NCI-H1417 (cell line): ENCODE data around the gene VMAC.
A peak's percentile ranks its signal among the peaks of the same experiment; 100 is the strongest.

Source experiments
- DNase-seq, 3 experiments: peaks; one replicate each; lab custom pipeline; 2025; lab: John Stamatoyannopoulos, UW

Gene VMAC

DNA sequence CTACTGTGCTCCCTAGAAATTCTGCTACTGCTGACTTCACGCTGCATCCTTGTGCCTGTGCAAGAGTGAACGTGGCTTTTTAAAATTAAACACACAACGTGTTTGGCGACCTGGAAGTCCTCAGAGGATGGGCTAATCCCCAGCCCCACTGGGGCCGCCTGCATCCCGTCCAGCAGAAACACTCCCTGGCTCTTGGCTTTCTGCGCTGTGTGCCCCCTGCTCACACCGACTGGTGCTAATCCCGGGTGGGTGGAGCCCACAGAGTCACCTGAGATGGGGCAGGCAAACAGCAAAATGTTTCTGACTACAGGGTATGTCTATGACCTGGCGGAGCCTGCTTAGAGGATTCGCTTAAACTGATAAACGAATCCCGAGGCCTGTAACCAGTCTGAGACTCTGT lies 24.5 kb downstream of the VMAC start:
- no peak for DNase-seq

DNA sequence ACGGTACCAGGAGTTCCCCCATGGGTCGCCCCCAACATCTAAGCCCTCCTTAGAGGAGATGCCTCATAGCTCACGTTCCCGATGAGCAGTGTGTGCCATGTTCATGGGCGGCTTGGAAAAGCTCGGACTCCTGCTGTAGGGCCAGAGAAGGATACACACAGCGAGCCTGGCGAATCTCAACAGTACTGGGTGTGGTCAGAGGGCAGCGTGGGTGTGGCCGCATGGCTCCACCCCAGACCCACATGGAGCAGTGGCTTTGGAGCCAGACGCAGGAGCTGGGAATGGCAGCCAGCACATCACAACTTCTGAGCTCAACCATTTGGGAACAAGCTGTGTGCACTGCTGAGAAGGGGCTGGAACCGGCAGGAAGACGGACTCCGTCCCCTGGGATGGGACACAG lies 25.0 kb downstream of the VMAC start:
- no peak for DNase-seq

DNA sequence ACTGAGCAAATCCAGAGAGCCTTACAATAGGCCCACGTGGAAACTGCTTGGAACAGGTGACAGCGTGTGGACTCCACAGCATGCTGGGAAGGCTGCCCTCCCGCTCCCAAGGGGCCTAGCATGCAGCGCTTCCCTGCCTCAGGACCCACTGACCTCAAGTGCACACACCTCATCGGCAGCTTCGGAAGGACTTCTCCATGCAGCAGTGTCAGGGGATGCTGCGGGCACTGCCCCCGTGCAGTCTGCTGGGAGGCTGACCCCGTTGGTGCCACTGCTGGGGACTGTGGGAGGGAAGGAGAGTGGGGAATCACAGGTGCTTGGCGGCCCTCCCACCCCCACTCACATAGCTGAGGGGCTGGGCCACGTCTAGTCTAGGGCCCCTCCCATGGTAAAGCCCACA lies 26.6 kb downstream of the VMAC start:
- no peak for DNase-seq

DNA sequence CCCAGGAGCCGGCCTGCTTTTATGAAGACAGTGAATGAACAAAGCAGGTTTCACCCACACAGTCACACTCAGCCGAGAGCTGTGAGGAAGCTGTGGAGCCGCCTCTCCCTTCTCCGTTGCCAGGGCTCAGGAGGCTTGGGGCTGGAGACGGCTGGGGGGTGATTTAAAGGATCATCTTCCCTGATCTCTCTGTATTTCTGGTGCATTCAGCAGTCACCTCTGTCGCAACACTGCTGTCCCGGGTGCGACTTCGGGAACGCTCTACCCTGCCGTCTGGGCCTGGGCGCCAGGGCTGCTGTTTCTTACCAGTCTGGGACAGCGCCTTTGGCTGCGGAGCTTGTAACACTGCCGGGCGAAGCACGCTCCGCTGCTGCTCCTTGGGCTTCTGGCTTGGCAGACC lies 27.5 kb downstream of the VMAC start:
- DNase-seq, result no peak

DNA sequence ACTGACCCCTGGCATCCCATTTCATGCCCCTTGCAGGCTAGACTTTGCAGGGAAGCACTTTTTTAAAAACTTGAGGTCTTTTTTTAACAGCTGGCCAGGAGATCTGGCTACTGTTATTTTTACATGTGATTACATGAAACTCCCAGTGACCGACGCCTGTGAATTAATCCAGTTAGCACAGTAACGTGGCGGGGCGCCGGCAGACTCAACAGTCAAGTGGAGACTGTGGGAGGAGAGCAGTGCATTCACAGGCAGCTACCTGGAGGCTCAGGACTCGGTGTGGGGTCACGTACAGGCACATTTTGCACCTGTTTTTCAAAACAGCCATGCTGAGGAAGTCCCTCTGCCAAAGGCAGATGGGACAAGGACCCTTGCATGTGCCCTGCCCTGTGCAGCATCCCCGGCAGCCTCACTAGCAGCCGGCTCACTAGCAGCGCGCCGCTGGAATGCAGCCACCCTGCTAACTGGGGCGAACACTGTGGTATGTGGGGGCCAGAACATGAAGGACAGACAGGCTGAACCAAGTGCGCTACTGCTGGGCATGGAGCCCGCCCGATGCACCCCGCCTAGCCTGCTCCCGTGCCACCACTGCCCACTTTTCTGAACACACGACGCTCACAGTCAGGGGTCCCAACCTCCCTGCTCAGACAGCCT lies 28.1 kb downstream of the VMAC start:
- DNase-seq, result no peak

DNA sequence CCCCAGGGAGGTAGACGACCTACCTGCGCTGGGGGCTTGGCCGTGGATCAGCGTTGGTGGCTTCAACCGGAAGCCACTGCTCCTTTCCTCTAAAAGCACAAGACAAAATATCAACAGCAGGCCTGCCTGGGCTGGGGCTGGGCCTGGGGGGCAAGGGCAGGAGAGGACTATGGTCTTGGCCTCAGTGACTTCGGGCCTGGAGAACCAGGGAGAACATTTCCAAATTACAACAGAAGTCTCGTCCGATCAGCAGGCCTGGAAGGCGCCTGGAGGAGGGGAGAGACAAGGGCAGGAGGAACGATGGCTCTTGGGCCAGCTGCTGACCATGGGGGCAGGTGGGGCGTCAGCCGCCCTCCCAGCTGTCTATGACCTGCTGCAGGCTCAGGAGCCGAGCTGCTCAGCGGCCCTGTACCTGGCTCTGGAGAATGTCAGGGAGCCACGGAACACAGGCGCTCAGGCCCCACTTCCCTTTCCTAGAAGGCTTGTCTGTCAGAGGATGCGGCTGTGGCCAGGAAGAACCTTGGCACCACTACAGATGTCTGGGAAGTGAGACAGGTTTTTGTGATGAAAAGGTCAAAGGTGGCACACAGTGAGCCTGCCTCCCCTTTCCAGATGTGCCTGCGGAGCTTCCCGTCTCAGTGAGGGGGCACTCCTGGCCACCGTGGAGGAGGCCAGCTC lies 28.9 kb downstream of the VMAC start:
- no peak for DNase-seq

DNA sequence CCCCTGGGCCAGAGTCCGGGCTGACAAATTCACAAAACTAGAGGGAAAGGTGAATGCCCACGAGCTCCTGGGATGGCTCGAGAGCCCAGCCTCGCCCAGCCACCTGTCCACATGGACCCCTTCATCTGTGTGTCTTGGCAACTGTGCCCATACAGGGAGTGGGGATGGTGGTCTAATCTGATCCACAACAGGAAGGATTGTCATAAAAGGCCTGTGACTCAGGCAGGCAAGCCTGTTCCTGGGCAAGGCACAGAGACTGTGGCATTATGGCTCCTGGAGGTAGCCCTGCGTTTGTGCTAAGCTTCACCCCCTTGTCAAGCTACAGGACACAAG lies 29.4 kb downstream of the VMAC start:
- no peak for DNase-seq

DNA sequence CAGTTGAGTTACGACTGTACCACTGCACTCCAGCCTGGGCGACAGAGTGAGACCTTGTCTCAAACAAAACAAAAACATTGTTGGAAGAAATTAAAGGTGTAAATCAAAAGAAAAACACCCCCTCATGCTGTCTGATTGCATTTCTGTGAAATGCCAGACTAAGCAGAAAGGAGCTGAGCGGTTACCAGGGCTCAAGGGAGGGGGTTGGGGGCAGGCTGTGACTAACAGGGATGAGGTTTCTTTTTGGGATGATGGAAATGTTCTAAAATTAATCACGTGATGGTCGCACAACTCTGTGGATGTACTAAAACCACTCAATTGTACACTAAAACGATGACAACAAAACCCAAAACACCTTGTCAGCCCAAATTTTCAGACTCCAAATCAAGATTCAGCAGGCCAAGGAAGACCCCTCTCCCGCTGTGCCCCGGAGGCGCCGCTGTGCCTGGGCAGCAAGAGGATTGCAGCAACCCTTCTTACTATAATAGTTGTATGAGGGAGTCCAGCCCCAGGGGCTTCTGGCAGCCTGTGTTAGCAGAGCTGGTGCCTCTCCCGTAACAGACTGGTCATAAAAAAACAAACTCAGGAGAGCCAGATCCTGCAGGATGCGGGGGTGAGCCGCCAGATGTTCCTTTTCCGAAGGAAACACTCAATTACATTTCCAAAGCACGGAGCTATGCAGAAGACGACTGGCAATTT lies 30.3 kb downstream of the VMAC start:
- DNase-seq, result peak in 1 of 3 experiments; percentile 25

DNA sequence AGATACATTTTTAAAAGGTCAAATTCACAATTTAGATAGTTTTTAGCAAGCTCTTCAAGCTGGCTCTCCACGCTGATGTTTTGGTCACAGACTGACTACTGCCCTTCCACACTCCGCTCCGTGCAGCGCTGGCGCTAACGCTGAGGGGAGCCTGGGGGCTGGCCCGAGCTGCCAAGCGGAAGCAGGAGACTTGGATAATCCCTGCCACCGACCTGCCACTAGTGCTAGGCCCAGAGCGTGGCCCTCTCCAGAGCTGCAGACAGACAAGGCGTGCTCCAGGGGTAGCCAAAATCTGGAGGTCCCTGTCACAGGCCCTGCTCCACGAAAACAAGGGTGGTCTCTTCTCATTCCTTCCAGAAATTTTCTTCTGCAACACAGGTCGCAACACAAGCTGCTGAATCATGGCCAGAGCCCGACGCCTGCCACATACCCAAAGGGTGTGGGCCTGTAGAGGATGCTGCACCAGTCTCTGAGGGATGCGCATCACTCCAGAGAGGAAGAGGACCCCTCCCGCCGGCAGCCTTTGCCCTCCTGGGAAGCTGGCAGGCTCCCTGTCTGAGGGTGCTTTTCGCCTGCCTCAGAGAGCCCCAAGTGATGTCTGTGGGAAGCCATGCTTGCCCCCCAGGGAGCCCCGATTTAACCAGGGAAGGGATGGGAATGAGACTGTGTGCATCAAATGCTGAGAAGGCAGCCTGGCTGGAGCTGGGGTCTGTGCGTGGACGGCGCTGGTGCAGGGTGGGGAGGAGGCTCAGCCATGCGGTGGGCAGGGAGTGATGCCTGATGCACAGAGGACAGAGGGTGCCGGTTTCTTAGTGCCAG lies 31.0 kb downstream of the VMAC start:
- no peak for DNase-seq

DNA sequence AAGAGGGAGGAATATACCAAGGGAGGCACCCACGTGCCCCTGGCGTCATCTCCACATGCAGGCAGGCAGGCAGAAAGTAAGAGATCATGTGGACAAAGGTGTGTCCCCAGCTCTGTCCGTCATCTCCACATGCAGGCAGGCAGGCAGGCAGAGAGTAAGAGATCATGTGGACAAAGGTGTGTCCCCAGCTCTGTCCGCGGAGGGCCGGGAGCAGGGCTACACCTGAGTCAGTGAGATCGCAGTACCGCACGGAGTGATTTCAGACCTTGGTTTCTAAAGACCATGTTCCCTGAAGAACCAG lies 31.6 kb downstream of the VMAC start:
- no peak for DNase-seq

DNA sequence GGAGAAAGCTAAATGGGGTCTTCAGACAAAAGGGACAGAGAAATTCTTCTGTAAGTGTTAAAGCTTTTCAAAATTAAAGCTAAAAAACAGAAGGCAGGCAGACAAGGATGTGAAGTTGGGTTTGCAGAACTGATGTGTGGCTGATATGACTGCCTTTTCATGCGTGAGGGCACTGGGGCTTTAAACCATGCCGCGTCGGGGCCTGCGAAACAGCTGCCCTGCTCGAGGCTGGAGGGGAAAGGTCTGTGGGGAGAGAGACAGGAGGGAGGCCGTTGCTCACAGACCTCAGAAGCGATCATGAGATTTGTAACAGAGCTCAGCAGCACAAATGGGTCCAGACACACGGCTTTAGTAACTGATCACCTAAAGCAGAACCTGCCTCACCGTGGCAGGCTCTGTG lies 32.9 kb downstream of the VMAC start:
- no peak for DNase-seq

DNA sequence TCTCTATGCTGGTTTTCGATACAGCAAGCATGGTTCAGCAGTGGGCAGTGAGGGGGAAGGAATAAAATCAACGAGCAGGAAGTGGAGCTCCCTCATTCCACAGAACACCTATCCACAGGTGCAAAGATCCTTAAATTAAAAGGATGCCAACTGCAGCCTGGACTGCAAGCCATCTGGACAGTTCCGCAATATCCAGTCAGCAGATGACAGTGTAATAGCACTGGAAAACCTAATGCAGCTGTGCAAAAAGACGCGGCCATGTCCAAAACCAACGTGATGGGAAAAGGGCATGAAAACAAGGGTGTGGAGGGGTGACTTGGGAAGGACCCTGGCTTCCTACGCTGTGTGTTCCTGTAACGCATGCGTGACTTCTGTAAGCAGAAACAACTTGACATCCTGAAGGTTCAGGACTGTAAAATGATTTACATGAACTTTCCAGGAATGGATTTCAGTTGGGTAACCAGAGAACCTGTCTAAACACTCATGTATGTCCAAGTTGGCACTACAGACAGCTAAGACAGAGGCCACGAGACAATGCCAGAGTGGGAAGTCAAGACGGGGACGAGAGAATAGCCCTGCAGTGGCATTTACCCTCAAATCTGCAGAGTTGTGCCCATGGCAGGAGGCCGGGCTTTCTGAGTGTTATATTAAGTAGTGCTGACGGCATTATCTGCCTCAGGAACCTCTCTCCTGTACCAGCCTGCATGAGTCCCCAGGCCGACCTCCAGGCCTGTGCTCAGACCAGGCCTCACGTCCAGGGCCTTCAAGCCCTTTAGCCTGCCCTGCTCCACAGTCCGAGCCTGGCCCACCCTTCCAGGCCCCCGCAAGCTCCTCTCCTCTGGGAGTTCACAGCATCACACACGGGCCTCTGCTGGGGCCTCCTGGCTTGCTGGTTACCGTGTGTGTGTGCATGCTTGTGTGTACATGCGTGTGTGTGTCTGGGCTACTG lies 35.9 kb downstream of the VMAC start:
- no peak for DNase-seq

DNA sequence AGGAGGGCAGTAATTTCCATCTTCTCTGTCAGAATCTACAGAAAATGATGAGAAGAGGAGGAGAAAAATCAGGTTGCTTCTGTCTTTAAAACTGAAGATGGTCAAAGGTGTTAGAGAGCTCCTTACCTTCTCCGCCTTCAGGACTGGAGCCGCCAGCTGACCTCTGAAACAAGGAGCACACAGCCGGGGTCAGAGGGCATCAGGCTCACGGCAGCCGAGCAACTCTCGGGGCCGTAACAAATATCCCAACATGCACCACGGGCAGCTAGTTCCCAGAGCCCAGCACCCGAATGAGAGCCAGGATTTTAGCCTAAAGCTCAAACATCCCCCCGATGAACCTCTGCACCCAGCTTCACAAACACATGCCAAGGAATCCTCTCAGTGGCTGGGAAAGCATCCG lies 37.0 kb downstream of the VMAC start:
- DNase-seq, result no peak

DNA sequence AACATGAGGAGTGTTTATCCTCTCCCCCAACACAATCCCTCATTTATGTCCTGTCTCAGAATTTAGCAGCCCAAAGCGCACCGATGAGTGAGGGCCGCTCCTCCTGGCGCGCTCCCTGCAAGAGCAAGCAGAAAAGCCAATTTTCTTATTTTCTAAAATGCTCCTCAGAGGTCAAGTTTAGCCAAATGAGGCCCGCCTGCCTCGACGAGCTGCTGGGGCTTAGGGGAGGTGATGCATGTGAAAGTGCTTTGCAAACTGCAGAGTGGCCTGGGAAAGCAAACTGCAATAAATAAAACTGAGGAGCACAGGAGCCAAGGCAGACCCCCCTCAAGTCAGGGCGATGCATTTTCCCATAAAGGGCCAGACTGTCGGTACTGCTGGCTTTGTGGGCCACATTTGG lies 38.4 kb downstream of the VMAC start:
- no peak for DNase-seq

DNA sequence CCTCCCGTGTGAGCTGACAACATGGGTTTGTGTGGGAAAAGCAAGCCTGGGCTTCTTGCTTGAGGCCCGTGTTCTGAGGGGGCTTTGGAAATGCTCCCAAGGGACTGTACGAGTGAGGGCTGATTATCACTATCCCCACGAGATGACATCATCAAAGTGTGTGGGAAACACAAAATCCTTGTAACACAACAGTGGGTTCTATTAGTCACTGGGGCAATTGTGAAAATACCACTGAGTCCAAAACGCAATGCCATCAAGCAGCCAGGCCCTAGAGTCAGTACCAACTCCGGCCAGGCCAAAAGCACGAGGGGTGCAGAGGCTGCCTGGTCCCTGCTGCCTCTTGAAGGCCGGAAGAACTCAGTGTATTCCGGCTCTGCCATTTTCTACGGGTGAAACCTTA lies 39.0 kb downstream of the VMAC start:
- DNase-seq, result no peak

DNA sequence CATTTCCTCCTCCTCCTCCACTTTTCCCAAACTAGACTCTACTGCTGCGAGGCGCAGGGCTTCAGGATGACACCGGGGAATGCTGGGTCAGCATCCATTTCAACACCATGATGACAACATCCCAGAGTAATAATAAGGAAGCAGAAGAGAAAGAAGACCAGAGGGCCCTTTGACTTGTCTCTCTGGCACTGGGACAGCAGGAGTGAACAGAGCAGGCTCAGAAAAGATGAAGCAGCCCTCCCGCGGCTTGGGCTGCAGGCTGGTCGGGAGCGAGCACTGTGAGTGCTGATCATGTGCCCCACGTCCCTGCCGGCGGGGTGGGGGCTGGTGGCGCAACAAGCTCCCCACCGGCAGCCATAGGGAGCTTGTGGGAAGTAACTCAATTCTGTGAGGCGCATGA lies 42.8 kb downstream of the VMAC start:
- DNase-seq, result no peak

DNA sequence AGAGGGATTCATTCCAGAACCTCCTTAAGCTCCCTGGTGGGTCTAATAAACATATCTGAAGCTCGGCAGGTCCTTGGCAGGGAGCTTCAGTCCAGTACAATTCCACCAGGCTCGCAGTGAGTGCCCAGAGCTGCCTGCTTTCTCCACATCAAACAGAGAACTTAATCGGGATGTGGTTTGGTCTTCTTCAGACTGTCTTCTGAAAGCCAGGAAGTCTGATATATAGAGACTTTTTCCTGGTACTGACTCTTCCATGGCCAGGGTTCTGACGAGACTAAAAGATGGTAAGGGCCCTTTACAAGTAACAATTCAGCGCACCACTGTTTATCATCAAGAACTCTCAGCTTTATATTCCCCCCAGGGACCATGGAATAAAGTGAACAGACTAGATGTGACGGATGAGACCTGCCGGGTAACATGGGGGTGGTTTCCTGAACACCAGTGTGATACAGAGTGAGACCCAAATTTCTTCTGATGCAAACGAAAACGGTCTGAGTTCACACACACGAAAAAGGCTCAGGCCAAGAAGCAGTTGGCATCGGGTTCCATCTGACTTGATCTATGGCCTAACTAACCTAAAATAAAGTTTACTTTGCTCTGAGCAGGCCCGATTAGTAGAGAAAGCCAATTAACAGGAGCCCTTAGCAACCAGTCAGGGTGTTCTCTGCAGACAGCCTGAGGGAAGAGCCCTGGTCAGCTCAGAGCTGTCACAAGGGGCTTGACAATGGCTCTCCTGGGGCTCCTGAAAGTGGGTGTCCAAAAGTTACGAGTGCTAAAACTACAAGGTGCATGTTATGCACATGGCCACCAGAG lies 44.3 kb downstream of the VMAC start:
- DNase-seq, result peak in 1 of 3 experiments; percentile 71

DNA sequence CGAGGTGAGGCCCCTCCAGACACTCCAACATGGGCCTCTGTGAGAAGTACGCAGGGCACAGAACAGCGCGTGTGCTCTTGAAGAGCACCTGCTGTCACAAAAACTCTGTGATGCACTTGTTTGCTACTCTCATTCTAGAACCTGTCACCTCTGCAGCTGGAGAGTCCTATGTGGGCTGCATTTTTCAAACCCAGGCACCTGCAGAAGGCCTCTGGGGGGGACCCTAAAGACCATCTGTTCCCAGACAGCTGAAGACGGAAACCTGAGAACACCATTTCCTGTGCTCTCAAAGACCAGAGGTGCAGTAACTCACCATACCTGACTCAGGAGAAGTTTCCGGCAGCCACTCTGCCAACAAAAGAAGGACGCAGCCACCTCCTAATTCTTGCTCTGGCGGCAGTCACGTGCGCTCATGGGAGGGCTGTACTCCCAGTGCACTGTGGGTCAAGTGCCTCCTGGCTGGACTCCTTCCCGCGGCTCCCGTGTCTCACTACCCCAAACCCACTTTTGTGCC lies 45.2 kb downstream of the VMAC start:
- DNase-seq, result peak; percentile 63 to 91 (median 82)

DNA sequence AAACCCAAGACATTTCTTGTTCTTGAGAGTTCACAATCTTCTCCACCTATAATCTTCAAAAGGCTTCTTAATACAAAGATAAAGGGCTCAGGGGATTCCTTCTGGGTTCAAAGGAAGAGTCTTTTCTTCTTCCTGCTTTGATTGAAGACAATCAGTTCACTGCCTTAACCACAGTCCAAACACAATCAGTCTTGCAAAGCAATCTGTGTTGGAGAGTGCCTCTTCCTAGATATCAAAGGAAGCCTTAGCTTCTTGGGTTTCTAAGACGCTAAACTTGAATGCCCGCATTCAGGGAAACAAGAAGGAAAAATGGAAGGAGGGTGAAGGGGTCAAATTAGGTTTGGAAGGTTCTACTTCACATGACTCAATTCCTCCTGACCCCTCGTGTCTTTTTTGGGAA lies 46.1 kb downstream of the VMAC start:
- DNase-seq, result no peak

DNA sequence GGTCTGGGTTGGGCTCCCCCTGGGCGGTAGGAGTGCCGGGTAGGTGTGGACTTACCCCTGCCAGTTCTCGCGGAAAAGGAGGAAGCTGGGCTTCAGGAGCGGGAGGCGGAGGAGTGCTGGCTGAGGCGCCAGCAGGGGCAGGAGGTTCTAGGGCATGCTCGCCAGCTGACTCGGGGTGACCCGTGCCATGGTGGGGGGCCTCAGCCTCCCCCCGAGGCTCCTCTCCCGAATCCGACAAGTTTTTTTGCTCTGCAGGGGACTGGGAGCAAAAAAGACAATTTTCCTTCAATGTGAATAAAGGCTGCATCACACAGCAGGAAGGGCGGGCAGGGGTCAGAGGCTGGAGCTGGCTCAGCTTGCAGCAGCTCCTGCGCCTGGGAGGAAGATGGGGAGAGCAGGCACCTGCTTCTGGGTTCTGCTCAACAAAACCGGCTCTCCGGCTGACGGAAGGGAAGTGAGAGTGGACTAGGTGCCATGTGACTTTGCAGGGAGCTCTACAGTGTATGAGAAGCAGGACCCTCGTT lies 46.7 kb downstream of the VMAC start:
- peak in 1 of 3 experiments; percentile 40 for DNase-seq
